BJ (cell line): Measurements from ENCODE around the gene RND1. TPM values are rescaled to one million over a fixed set of nuclear protein-coding genes. Genes with fewer than 3 reads are reported as not detected.
"Not testable (repeated sequence)": the region's sequence is repeated elsewhere in the genome, so short reads cannot be mapped to it uniquely, and the experiment has no call there.

Source experiments
- CTCF ChIA-PET: fragments of 350-600 bp; formaldehyde crosslinking; extraction: SDS; loops from one replicate; lab custom pipeline; 2021; ENCODE audit warnings: antibody characterized with exemption, inconsistent platforms; lab: Yijun Ruan, JAX
- POLR2A ChIA-PET: fragments of 300-600 bp; sonication (Branson Sonifier 250); formaldehyde crosslinking; extraction: SDS; loops from one replicate; lab custom pipeline; 2021; ENCODE audit warnings: antibody characterized with exemption; lab: Charles Lee
- DNase-seq: peaks from one replicate; pipeline ENCODE4 v3.0.0-alpha.2; 2011; ENCODE audit warnings: low read depth
- H3K27me3 ChIP-seq: 2 replicates; pipeline ENCODE4 v1.6.0; 2011; ENCODE audit warnings: low read length; ENCODE audit not compliant: control insufficient read depth, insufficient read depth
- H3K36me3 ChIP-seq: 2 replicates; pipeline ENCODE4 v1.5.1; 2011; ENCODE audit warnings: low read length; ENCODE audit not compliant: control insufficient read depth, insufficient read depth
- H3K4me3 ChIP-seq: 2 replicates; pipeline ENCODE4 v1.5.1; 2011; ENCODE audit warnings: low read depth, mild to moderate bottlenecking, control low read depth, low read length
- polyA plus RNA-seq: library from polyadenylated mRNA; depleted of rRNA; stranded (reverse); fragments of >200 nt; gene quantifications from 2 replicates; pipeline ENCODE4 v1.2.3, GENCODE V29; 2011
- TF ChIP-seq, protein P1 (sequence below): IDR thresholded peaks from 2 replicates; pipeline ENCODE4 v1.5.1; 2011; ENCODE audit warnings: low read depth, mild to moderate bottlenecking, control low read depth, inconsistent platforms, low read length, moderate library complexity; ENCODE audit not compliant: insufficient read depth

The RND1 gene
- polyA plus RNA-seq, 1 experiment: 0.72 TPM

GRCh38 chr12:48857278-48857994 is 8.2 kb downstream of the RND1 start:
- DNase-seq: no peak
- Histone ChIP-seq H3K36me3 (no peaks in the 10 kb centered on the region), H3K4me3 (no peak overlapping the region), H3K27me3 (peaks cover 9% of the 10 kb centered on the region)
- CTCF ChIA-PET: interaction anchor here (1.8 to 14.0 kb wide), 3 partner anchors 8 to 131 kb away, joined by 7 to 243 read pairs (median 8); partner anchors contain the start of gene RND1
- POLR2A ChIA-PET: no interaction called here
- TF ChIP-seq, protein P1, sequence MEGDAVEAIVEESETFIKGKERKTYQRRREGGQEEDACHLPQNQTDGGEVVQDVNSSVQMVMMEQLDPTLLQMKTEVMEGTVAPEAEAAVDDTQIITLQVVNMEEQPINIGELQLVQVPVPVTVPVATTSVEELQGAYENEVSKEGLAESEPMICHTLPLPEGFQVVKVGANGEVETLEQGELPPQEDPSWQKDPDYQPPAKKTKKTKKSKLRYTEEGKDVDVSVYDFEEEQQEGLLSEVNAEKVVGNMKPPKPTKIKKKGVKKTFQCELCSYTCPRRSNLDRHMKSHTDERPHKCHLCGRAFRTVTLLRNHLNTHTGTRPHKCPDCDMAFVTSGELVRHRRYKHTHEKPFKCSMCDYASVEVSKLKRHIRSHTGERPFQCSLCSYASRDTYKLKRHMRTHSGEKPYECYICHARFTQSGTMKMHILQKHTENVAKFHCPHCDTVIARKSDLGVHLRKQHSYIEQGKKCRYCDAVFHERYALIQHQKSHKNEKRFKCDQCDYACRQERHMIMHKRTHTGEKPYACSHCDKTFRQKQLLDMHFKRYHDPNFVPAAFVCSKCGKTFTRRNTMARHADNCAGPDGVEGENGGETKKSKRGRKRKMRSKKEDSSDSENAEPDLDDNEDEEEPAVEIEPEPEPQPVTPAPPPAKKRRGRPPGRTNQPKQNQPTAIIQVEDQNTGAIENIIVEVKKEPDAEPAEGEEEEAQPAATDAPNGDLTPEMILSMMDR: no peak

DNA sequence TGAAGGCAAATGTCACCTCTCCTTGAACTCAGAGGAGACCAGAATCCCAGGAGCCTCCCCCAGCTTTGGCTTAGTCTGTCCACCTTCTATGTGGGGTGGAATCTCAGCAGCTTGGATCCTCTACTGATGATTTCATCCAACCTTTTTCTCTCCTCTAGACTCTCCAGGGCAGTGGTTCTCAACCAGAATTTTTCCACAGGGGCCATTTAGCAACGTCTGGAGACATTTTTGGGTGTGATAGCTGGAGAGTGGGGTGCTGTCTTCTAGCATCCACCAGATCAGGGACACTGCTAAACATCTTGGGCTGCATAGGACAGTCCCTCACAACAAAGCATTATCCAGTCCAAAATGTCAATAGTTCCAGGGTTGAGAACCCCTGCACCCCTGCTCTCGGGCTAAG is 9.3 kb downstream of the RND1 start:
- ChIA-PET POLR2A (no interaction called here), CTCF (interaction anchor here (1.0 to 14.0 kb wide), 5 partner anchors 9 to 132 kb away, joined by 3 to 243 read pairs (median 7); partner anchors contain the start of gene RND1)
- H3K36me3 ChIP-seq: no peaks in the 10 kb centered on the region
- H3K4me3 ChIP-seq: no peak overlapping the region
- TF ChIP-seq, protein P1: no peak
- no peak for DNase-seq
- peaks cover 6% of the 10 kb centered on the region; the same call in 1 of the 2 replicates for H3K27me3 ChIP-seq

- H3K27me3 ChIP-seq, H3K4me3 ChIP-seq, POLR2A ChIA-PET, DNase-seq, H3K36me3 ChIP-seq: not testable (repeated sequence)
- CTCF ChIA-PET: interaction anchor here (0.7 to 14.0 kb wide), 10 partner anchors 9 to 139 kb away, joined by 3 to 243 read pairs (median 34); partner anchors contain the start of genes FKBP11, RND1 and WNT1
Measured at GRCh38 chr12:48854932-48855331, 10.7 kb downstream of the RND1 start.

DNA sequence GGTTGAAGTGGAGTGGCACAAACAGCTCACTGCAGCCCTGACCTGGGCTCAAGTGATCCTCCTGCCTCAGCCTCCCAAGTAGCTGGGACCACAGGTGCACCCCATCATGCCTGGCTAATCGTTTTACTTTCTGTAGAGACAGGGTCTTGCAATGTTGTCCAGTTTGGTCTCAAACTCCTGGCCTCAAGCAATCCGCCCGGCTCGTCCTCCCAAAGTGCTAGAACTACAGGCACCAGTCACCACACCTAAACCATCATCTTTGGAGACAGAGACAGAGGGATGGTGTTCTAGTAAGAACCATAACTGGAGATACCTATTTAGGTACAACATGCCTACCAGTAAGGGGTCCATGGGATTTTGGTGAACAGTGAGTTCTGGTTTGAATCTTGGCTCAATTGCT is 11.2 kb downstream of the RND1 start:
- no peaks in the 10 kb centered on the region for H3K36me3 ChIP-seq

GRCh38 chr12:48852734-48853688 is 12.7 kb downstream of the RND1 start:
- H3K27me3 ChIP-seq: peaks cover 6% of the 10 kb centered on the region; the same call in 1 of the 2 replicates
- H3K36me3 ChIP-seq: no peaks in the 10 kb centered on the region; the same call in 1 of the 2 replicates
- peak overlapping the region; percentile 93 for H3K4me3 ChIP-seq
- TF ChIP-seq, protein P1: peak; percentile 71
- DNase-seq: peak; percentile 57
- ChIA-PET CTCF (interaction anchor here (0.6 to 14.0 kb wide), 49 partner anchors 9 to 256 kb away, joined by 3 to 243 read pairs (median 5); partner anchors contain the start of genes DDN, FKBP11, RND1 and WNT1), POLR2A (interaction anchor here (1.2 kb wide), 1 partner anchor 13 kb away, joined by 4 read pairs; the partner anchor contains the start of gene RND1)

More for the DNA sequence above, 11.2 kb downstream of the RND1 start:
- ChIA-PET CTCF (interaction anchor here (0.8 to 14.0 kb wide), 14 partner anchors 11 to 139 kb away, joined by 3 to 243 read pairs (median 23); partner anchors contain the start of genes FKBP11, RND1 and WNT1), POLR2A (no interaction called here)
- no peak overlapping the region for H3K4me3 ChIP-seq
- DNase-seq: no peak
- TF ChIP-seq, protein P1: no peak
- H3K27me3 ChIP-seq: peaks cover 6% of the 10 kb centered on the region; the same call in 1 of the 2 replicates
